Nephron (organoid): ENCODE data around the gene STOX2.
A peak's percentile ranks its signal among the peaks of the same experiment; 100 is the strongest.

Experiments used
- H3K27ac Mint-ChIP-seq, 3 experiments: 2 replicates each; pipeline ENCODE4 v1.8.0; 2020; ENCODE audit warnings: mixed read lengths in 3 of 3, mild to moderate bottlenecking in 2 of 3, moderate library complexity in 1 of 3
- H3K27me3 Mint-ChIP-seq: 2 replicates; pipeline ENCODE4 v1.8.0; 2021; ENCODE audit warnings: low read depth, mild to moderate bottlenecking, moderate library complexity, mixed read lengths
- H3K36me3 Mint-ChIP-seq: 2 replicates; pipeline ENCODE4 v1.8.0; 2020; ENCODE audit warnings: low read depth, mixed read lengths
- H3K4me1 Mint-ChIP-seq: 2 replicates; pipeline ENCODE4 v1.8.0; 2020; ENCODE audit warnings: mixed read lengths
- H3K4me3 Mint-ChIP-seq, 3 experiments: 2 replicates each; pipeline ENCODE4 v1.8.0; 2020; ENCODE audit warnings: mild to moderate bottlenecking in 3 of 3, mixed read lengths in 3 of 3, moderate library complexity in 2 of 3
- H3K9me3 Mint-ChIP-seq: 2 replicates; pipeline ENCODE4 v1.8.0; 2020; ENCODE audit warnings: mixed read lengths
- CTCF ChIP-seq, 3 experiments: fragments of 200-600 bp; sonication (generic); IDR thresholded peaks; one replicate each; pipeline ENCODE4 v1.5.0; 2021; ENCODE audit warnings: antibody characterized with exemption in 3 of 3; ENCODE audit not compliant: unreplicated experiment in 3 of 3

STOX2 gene

GRCh38 chr4:184016759-184017668 lies 111.9 kb downstream of the STOX2 start:
- Mint-ChIP-seq H3K4me3 (peak overlapping the region in 2 of 3 experiments; percentile 38 to 47), H3K27me3 (no peaks in the 10 kb centered on the region), H3K36me3 (peaks cover 40% of the 10 kb centered on the region), H3K27ac (peak overlapping the region; percentile 58 to 88 (median 82)), H3K9me3 (peaks cover 3% of the 10 kb centered on the region), H3K4me1 (peaks cover 55% of the 10 kb centered on the region)
- no peak for TF ChIP-seq CTCF (IDR thresholded peaks at IDR 0.05; ENCODE audit: unreplicated experiment in 3 of 3)

- no peaks in the 10 kb centered on the region for H3K27me3 Mint-ChIP-seq
- H3K36me3 Mint-ChIP-seq: peaks cover 38% of the 10 kb centered on the region
- peaks cover 3% of the 10 kb centered on the region for H3K9me3 Mint-ChIP-seq
- peak overlapping the region in 2 of 3 experiments; percentile 8 to 22 for H3K27ac Mint-ChIP-seq
- TF ChIP-seq CTCF (IDR thresholded peaks at IDR 0.05; ENCODE audit: unreplicated experiment in 3 of 3): no peak
- H3K4me3 Mint-ChIP-seq: no peak overlapping the region
- peaks cover 54% of the 10 kb centered on the region for H3K4me1 Mint-ChIP-seq
Observed at GRCh38 chr4:184019076-184019475, 114.0 kb downstream of the STOX2 start.

- peaks cover 54% of the 10 kb centered on the region for H3K4me1 Mint-ChIP-seq
- no peak overlapping the region for H3K4me3 Mint-ChIP-seq
- H3K36me3 Mint-ChIP-seq: peaks cover 38% of the 10 kb centered on the region
- TF ChIP-seq CTCF (IDR thresholded peaks at IDR 0.05; ENCODE audit: unreplicated experiment in 3 of 3): no peak
- H3K9me3 Mint-ChIP-seq: peaks cover 3% of the 10 kb centered on the region
- H3K27ac Mint-ChIP-seq: peak overlapping the region; percentile 22 to 52 (median 49)
- no peaks in the 10 kb centered on the region for H3K27me3 Mint-ChIP-seq
Observed at GRCh38 chr4:184019667-184020623, 114.8 kb downstream of the STOX2 start.

GRCh38 chr4:184021389-184021788 lies 116.3 kb downstream of the STOX2 start:
- Mint-ChIP-seq H3K9me3 (peaks cover 3% of the 10 kb centered on the region), H3K4me1 (peaks cover 54% of the 10 kb centered on the region), H3K27ac (no peak overlapping the region), H3K36me3 (peaks cover 33% of the 10 kb centered on the region), H3K4me3 (no peak overlapping the region), H3K27me3 (no peaks in the 10 kb centered on the region)
- no peak for TF ChIP-seq CTCF (IDR thresholded peaks at IDR 0.05; ENCODE audit: unreplicated experiment in 3 of 3)

- Mint-ChIP-seq H3K36me3 (peaks cover 21% of the 10 kb centered on the region), H3K27ac (peak overlapping the region in 1 of 3 experiments; percentile 59), H3K4me3 (no peak overlapping the region), H3K4me1 (peaks cover 40% of the 10 kb centered on the region), H3K27me3 (no peaks in the 10 kb centered on the region), H3K9me3 (peaks cover 3% of the 10 kb centered on the region)
- no peak for TF ChIP-seq CTCF (IDR thresholded peaks at IDR 0.05; ENCODE audit: unreplicated experiment in 3 of 3)
Observed at GRCh38 chr4:184022679-184023383, 117.7 kb downstream of the STOX2 start.
